LNCaP clone FGC (cell line): ENCODE measurements around the gene TTC23.

Experiments used
- DNase-seq: peaks from one replicate; pipeline ENCODE4 v3.0.0-alpha.2; 2011; ENCODE audit warnings: low read depth
- H3K4me3 ChIP-seq: 2 replicates; pipeline ENCODE4 v1.5.1; 2011; ENCODE audit warnings: mild to moderate bottlenecking, low read depth, low read length, control low read depth
- TF ChIP-seq, protein P1 (sequence below): IDR thresholded peaks from 2 replicates; pipeline ENCODE4 v1.5.1; 2012; ENCODE audit warnings: mild to moderate bottlenecking; ENCODE audit not compliant: control insufficient read depth, insufficient read depth; ENCODE audit errors: extremely low read depth

The TTC23 gene

DNA sequence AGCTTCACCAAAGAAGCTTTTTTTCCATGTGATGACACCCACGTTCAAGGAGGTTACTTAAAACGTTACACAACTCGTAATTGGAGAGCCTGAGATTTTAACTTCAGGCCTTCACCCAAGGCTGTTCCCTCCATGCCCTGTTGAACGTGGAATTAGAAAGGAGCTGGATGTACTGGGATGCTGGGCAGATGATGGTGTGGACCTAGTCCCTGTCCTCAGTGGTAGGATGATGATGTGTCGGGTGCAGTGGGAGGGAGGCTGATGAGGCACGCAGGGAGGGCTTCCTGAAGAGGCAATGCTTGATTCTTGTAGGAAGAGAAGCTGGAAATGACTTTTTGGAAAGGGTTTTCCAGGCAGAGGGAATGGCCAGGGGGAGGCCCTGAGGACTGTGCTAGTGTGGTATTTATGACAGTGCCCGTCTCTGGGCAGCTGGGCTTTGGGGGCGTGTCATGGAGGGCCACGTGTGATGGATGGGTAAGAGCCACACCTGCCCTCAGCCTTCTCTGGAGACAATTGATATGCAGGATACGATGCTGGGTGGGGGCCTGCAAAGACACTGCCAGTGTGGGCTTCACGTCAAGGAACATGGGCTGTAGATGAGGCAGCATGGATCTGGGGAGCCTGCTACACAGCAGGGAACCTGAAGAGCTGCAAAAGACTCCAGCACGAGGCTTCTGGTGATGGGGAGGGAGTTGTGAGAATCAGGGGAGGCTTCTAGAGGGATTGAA lies 129.2 kb downstream of the TTC23 start:
- H3K4me3 ChIP-seq = no peak overlapping the region
- TF ChIP-seq, protein P1, sequence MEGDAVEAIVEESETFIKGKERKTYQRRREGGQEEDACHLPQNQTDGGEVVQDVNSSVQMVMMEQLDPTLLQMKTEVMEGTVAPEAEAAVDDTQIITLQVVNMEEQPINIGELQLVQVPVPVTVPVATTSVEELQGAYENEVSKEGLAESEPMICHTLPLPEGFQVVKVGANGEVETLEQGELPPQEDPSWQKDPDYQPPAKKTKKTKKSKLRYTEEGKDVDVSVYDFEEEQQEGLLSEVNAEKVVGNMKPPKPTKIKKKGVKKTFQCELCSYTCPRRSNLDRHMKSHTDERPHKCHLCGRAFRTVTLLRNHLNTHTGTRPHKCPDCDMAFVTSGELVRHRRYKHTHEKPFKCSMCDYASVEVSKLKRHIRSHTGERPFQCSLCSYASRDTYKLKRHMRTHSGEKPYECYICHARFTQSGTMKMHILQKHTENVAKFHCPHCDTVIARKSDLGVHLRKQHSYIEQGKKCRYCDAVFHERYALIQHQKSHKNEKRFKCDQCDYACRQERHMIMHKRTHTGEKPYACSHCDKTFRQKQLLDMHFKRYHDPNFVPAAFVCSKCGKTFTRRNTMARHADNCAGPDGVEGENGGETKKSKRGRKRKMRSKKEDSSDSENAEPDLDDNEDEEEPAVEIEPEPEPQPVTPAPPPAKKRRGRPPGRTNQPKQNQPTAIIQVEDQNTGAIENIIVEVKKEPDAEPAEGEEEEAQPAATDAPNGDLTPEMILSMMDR = no peak
- no peak for DNase-seq

DNA sequence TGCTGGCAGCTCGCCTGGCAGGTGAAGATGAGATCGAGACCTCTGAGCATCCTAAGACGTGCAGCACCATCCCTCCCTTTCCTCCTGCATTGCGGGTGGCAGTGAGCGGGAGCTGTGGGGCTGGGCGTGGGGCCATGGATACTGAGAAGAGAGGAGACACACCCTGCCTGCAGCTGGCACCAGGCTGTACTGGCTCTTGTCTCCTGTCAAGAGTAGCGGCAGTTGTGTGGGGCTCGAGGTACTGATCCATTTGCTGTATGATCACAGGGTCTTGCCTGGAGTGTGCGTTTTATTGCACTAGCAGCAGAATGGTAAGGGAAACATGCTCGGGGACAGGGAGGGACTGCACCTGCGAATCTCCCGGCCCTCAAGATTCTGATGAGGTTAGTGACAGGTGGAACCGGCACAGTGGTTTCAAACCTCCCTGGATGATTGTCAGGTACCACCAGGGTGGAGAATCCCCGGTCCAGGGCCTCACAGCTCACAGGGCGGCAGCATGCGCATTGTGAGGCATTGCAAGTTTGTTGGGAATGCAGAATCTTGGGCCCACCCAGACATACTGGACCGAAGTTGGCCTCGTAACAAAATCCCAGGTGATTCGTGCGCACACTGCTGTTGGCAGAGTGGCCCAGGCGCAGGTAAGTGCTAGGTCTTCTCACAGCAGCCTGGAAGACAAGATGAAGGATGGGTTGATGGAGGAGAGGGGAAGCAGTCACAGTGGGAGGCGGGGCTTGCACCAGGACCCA lies 130.4 kb downstream of the TTC23 start:
- DNase-seq = no peak
- no peak overlapping the region for H3K4me3 ChIP-seq
- TF ChIP-seq, protein P1 = no peak

DNA sequence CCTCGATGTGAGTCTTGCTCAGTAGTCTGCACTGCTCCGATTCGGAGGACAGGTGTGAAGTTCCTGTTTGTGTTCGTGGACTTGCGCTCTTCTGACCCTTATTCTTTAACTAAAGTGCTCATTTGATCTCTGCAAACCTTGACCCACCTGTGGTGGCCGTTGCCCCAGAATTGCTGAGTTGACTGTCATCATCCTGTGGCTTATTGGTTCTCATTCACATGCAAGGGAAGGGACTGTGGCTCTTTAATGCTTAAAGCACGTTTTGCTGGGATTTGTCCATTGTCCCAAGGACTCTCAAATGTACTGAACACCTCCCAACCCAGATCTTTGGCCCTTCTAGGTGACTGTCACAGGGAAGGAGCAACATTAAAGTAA lies 131.1 kb downstream of the TTC23 start:
- DNase-seq = no peak
- TF ChIP-seq, protein P1 = no peak
- H3K4me3 ChIP-seq = no peak overlapping the region

DNA sequence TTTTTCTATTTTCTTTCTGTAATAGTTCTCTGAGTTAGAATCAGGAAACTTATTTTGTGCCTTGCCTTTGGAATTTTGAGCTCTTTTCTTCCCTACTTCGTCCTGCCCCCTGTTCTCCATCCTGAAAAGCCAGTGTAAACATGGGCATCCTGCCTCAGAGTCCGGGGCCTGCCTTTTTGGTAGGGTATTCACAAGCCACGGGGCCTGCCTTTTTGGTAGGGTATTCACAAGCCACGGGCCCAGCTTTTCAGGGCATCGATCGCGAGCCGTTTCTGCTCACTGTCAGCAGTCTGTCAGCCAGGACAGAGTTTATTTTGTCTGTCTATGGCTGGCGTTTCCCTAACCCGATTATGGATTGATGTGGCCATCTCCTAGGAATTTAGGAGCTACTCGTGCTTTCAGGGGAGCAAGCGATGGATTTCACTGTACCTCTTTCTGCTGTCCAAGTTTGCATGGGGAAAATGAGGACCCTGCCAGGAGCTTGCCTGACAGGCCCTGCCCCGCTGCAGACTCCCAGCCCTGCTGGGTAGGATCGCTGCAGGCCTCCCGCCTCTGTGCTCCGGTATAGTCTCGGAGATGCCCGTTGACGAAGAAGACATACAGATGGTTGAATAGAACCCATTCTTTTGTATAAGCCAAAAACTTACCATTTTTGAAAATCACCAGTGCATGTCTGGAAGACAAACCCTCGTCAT lies 131.7 kb downstream of the TTC23 start:
- no peak for DNase-seq
- TF ChIP-seq, protein P1 = no peak
- H3K4me3 ChIP-seq = no peak overlapping the region

DNA sequence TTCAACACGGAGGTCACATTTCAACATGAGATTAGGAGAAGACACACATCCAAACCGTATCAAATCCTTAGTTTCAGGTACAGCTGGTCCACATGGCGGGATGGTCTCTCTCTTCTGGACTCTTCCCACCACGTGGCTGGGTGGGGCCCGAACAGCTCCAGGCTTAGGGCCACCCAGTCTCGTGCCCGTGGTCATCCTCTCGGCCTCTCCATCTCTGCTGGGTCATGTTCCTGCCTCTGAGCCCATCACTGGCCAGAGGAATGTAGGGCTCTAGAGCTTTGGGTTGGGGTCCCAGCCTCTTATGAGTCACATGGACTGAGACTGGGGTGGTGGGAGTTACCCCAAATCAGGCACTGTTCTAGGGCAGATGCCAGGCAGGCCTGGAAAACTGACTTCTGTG lies 132.3 kb downstream of the TTC23 start:
- H3K4me3 ChIP-seq = no peak overlapping the region
- no peak for DNase-seq
- TF ChIP-seq, protein P1 = no peak

DNA sequence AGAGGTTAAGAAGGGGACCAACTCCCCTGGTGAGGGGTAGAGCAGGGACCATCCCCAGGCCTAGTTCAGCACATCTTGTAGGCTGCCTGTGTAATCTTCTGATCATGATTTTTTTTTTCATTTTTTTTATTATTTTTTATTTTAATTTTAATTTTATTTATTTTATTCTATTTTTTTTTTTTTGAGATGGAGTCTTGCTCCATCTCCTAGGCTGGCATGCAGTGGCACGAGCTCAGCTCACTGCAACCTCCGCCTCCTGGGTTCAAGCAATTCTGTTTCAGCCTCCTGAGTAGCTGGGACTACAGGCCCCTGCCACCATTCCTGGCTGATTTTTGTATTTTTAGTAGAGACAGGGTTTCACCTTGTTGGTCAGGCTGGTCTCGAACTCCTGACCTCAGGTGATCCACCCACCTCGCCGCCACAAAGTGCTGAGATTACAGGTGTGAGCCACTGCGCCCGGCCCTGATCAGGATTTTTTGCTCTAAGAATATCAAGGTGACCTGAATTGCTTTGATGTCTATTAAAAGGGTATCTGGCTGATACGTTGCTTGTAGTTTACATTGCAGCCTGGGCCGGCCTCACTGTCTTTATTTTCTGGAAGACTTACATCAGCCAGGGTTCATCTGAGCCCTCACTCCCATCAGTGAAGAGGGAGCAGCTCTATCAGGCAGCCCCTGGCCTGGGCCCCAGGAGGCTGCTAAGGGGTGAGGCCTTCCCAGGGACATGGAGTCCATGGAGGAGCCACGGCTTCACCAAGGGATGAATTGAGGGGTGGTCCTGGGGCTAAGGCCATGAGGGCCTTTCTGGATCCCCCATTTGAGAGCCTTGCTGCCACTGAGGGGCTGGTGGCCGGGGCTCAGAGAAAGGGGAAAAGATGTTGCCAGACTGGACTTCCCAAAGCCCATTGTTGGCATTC lies 133.8 kb downstream of the TTC23 start:
- DNase-seq = no peak
- TF ChIP-seq, protein P1 = no peak

More for the DNA sequence above, 133.8 kb downstream of the TTC23 start:
- no peak overlapping the region for H3K4me3 ChIP-seq
